HG02588 (cell line): ENCODE data around the gene CRTC3.
"Not testable (repeated sequence)": the region's sequence is repeated elsewhere in the genome, so short reads cannot be mapped to it uniquely, and the experiment has no call there.

Experiments used
- ATAC-seq: cut with Tn5 transposase; IDR thresholded peaks from one replicate; pipeline ENCODE4 v1.9.1; 2021; ENCODE audit warnings: mild to moderate bottlenecking, moderate library complexity; ENCODE audit not compliant: unreplicated experiment

The CRTC3 gene

GRCh38 chr15:90529371-90530249, at the start of gene CRTC3:
Gene CRTC3, plus strand, starts transcription at chr15:90529923. Its CDS starts 149 bp downstream, at chr15:90530072.
- peak; percentile 76 for ATAC-seq

- no peak for ATAC-seq
Measured at GRCh38 chr15:90481023-90481422, 48.7 kb upstream of the CRTC3 start.

- ATAC-seq, result no peak
Measured at GRCh38 chr15:90482124-90483011, 47.4 kb upstream of the CRTC3 start.

- no peak for ATAC-seq
Measured at GRCh38 chr15:90483012-90483307, 46.8 kb upstream of the CRTC3 start.

- no peak for ATAC-seq
Measured at GRCh38 chr15:90483637-90484036, 46.1 kb upstream of the CRTC3 start.

GRCh38 chr15:90487186-90487585, 42.5 kb upstream of the CRTC3 start:
- ATAC-seq, result no peak

GRCh38 chr15:90489514-90489913, 40.2 kb upstream of the CRTC3 start:
- no peak for ATAC-seq

- ATAC-seq, result no peak
Measured at GRCh38 chr15:90489944-90490343, 39.8 kb upstream of the CRTC3 start.

GRCh38 chr15:90493647-90494046, 36.1 kb upstream of the CRTC3 start:
- no peak for ATAC-seq

- ATAC-seq, result no peak
Measured at GRCh38 chr15:90495067-90495466, 34.7 kb upstream of the CRTC3 start.

GRCh38 chr15:90496791-90497190, 32.9 kb upstream of the CRTC3 start:
- no peak for ATAC-seq

- ATAC-seq, result no peak
Measured at GRCh38 chr15:90497376-90497775, 32.3 kb upstream of the CRTC3 start.

GRCh38 chr15:90497912-90498311, 31.8 kb upstream of the CRTC3 start:
- ATAC-seq, result no peak

GRCh38 chr15:90500171-90500570, 29.6 kb upstream of the CRTC3 start:
- no peak for ATAC-seq

GRCh38 chr15:90501898-90502297, 27.8 kb upstream of the CRTC3 start:
- ATAC-seq, result no peak

- not testable (repeated sequence) for ATAC-seq
Measured at GRCh38 chr15:90510781-90511180, 18.9 kb upstream of the CRTC3 start.

- not testable (repeated sequence) for ATAC-seq
Measured at GRCh38 chr15:90511211-90511618, 18.5 kb upstream of the CRTC3 start.

- no peak for ATAC-seq
Measured at GRCh38 chr15:90512276-90512675, 17.4 kb upstream of the CRTC3 start.

GRCh38 chr15:90512981-90513380, 16.7 kb upstream of the CRTC3 start:
- no peak for ATAC-seq

- no peak for ATAC-seq
Measured at GRCh38 chr15:90513448-90513847, 16.3 kb upstream of the CRTC3 start.

- not testable (repeated sequence) for ATAC-seq
Measured at GRCh38 chr15:90513893-90514292, 15.8 kb upstream of the CRTC3 start.

- ATAC-seq, result no peak
Measured at GRCh38 chr15:90519688-90520087, 10.0 kb upstream of the CRTC3 start.
